NCI-H2029 (cell line): ENCODE data around the gene UROC1.

Source experiments
- DNase-seq: peaks from one replicate; lab custom pipeline; 2025; lab: John Stamatoyannopoulos, UW

Gene UROC1

DNA sequence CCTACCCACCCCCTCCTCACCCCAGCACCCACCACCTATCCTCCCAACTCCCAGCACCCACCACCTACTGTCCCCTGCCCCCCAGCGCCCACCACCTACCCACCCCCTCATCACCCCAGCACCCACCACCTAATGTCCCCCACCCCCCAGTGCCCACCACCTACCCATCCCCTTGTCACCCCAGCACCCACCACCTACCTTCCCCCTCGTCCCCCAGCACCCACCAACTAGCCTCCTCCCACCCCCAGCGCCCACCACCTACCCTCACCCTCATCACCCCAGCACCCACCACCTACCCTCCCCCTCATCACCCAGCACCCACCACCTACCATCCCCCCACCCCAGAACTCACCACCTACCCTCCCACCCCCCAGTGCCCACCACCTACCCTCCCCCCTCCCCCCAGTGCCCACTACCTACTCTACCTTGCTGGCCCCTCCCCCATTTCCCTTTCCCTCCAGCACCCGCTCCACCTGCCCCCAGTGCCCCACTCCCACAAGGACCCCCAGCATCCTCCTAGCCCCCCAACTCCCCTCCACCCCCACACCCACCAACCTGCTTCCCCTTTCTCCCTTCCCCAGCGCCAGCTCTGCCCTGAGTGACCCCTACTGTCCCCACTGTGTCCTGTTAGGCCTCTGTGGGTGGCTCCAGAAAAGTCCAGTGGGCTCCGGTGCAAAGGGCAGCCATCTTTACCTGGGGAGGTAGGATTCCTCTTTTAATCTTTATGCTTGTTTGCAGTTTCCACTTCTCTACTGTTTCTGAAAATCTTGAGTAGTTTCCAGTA, 1.2 kb downstream of the UROC1 start:
- DNase-seq, result no peak

DNA sequence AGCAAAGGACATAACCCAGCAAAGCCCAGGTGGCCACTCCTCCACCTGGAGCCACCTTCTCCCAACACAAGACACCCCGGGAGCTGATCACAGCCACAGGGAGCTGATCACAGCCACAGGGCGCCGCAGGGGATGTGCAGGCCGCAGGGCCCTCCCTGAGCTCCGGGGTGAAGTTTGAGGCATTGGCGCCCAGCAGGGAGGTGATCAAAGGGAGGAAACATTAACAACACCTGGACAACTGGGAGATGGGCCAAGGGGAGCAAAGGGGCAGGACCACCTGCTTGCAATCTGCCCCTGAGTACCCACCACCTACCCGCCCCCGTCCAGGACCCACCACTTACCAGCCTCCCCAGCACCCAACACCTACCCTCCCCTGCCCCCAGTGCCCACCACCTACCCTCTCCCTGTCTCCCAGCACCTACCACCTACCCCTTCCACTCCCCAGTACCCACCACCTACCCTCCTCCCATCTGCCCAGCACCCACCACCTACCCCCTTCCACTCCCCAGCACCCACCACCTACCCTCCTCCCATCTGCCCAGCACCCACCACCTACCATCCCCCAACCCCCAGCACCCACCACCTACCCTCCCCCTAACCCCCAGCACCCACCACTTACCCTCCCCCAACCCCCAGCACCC, 2.4 kb downstream of the UROC1 start:
- no peak for DNase-seq

DNA sequence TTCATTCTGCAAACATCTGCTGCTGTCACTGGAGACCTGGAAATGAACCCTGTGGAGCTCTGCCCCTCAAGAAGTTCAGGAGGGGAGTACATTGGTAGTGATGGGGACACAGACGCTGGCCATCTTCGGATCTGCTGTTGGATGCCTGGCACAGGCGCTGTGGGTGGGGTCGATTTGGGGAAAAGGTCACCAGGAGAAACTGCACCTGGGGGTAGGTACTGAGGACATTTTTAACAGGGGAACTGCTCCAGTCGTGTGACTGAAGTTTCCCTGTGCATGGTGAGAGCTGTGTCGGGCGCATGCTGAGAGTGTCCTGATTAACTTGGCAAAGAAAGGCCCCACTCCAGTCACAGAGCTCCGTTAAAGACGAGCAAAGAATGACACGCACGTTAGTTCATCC, 3.4 kb downstream of the UROC1 start:
- no peak for DNase-seq

DNA sequence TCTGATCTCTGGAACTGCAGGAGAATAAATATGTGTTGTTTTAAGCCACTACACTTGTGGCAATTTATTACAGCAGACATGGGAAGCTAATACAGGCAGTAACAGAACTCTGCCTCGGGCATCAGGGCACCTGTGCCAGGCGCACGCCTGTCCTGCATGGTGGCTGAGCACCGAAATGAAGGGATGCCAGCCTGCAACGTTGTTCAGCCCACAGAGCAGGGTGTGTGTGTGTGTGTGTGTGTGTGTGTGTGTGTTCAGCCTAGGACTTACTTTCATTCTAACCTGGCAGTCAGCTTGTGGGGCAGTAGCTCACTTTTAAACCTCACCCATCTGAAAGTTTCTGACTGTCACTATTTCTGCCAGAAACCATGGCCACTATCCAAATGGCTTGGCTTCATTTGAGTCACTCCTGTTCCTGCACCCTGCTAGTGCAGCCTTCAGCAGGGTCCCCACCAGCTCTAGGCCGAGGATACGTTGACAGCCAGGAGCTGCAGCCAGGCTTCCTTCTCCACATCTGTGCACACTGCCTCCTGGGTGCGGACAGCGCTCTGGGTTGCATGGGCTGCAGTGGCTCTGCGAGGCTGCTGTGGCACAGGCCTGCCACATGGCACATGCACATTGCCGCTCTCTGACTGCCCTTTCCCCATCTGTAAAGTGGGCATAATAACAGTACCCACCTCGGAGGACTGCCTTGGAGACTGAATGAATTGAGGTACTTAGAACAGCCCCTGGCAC, 4.5 kb downstream of the UROC1 start:
- no peak for DNase-seq

DNA sequence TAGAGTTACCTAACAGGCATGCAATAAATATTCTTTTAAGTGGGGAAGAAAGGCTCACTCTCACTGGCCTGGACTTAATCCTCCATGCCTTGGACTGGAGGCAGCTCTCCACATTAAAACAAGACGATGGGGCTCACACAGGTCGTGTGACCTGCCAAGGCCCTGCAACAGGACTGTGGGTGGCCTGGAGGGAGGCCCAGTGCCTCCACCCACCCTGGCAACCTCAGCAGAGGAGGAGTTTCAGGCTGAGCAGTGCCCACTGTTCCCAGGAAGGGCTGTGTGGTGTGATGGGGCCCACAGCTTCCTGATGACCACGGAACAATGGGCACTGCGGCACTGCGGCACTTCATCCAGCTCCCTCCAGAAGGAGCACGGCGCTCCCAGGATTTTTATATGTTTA, 5.5 kb downstream of the UROC1 start:
- no peak for DNase-seq

DNA sequence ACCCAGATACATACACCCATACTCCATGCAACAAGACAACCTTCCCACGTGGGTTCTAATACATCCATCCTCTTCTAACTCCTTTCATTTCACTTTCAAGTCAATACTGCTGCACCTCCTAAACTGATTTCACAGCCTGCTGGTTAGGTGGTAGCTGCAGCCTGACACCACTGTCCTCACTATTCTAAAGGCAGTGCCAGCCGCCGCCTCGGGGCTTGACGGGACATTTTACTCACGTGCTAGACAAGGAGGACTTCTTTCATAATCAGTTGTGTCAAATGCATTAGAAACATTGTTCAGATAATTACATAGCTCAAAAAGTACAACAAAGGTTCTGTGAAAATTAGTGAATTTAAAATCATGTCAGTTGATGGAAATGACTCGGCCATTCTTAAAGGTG, 6.3 kb downstream of the UROC1 start:
- no peak for DNase-seq

DNA sequence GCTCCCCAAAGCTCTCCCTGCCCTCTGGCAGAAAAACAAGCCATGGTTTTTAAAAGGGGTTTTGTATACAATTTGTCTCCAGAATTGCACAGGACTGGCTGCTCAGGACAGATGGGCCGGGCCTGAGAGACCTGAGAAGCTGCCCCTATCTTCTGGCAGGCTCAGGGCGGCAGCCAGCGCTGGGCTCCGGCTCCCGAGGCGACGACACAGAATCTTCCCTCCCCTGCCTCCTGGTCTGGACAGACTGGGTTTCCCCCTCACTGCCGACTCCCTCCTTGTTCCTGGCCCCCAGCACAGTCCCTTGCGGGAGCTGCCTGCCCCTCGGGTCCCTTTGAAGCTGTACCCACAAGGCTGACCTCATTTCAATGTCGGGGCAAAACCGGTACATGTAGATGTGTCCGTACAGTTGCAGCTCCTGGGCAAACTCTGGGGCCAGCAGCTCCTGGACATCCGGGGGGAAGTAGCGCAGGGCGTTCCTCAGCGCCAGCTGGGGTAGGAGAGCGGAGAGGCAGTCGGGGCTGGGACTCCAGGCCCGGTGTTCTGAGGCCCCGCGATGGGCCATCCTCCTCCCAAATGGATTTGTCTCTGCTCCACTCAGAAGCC, 7.2 kb downstream of the UROC1 start:
- DNase-seq, result no peak

DNA sequence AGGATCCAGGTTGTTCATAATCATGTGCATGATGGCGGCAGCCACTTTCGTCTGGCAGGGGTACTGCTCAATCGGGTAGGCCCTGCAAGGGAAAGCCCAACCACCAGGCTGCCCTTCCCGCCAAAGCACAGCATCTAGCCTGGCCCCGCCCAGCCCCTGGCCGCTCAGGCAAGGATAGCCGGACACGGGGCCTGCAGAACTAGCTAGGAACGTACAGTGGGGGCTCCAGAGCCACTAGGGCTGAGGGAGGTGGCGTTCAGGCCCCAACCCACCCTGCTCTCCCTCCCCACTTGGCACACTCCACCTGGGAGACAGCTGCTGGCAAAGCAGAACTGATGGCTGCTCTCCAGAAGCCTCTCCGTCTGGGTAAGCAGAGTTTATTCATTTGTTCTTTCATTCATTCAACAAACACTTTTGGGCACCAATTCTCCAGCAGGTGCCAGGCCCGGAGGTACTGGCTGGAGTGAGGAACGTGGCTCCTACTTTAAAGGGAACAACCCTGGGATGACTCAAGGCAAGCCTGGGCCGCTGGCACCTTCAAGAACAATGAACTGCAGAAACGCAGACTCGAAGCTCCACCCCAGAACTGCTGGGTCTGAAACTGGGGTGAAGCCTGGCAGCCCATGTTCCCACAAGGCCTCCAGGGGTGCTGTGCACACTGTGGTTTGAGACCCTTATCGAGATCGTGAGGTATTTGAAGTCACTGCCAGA, 7.8 kb downstream of the UROC1 start:
- DNase-seq, result peak; percentile 42

DNA sequence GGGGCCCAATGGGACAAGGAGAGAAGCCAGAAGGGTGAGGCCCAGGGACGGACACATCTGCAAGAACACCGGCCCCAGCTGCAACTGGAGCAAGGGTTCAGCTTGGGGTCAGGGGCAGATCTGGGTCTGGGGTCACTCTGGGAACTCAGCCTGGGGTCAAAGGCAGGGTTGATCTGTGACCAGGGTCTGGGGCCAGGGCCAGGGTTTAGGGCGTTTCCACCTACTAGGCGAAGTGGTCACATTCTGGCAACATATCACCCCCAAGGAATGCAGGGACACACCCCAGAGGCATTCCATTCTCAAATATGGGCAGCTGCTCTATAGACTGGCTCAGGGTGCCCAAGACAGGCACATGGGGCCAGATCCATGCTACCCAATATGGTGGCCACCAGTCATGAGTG, 9.0 kb downstream of the UROC1 start:
- DNase-seq, result no peak

DNA sequence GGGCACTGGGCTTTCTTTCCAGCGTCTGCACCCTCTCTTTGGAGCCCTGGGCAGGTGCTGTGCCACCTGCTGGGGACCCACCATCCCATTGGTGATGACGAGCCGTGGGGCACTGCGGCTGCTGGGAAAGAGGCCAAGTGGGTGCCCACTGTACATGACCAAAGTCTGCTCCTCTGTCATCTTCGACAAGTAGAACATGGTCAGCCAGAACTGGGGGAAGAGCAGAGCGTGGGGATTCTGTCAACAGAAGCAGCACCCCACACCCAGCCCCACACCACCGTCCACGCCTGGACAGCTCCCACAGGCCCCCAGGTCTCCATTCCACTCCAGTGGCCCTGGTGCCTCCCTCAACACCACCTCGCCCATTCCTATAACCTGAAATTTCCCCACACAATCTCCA, 9.7 kb downstream of the UROC1 start:
- DNase-seq, result no peak

DNA sequence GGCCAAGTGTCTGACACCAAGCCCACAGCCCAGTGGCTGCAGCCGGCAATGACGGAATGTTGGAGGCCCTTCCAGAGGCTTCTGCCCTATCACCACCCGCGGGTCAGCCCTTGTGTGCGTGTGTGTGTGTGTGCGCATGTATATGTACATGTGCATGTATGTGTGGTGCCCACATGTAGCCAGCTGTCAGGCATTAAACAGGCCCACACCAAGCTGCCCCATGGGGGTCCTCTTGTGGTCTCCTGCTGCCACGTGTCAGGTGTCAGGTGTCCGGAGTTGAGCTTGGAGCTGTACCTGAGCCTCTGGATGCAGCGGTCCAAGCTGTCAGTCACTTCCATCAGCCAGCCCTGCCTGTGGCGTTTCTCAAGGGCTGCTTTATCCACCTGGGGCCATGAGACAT, 13.9 kb downstream of the UROC1 start:
- no peak for DNase-seq

DNA sequence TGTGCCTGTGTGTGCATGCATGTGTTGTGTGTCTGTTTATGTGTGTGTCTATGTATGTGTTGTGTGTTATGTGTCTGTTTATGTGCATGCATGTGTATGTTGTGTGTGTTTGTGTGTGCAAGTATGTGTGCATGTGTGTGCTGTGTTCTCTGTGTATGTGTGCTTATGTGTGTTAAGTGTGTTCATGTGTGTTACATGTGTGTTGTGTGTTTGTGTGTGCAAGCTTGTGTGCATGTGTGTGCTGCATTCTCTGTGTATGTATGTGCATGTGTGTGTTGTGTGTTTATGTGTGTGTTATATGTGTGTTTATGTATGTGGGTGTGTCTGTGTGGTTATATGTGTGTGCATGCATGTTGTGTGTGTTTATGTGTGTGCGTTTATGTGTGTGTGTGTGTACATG, 14.9 kb downstream of the UROC1 start:
- no peak for DNase-seq

DNA sequence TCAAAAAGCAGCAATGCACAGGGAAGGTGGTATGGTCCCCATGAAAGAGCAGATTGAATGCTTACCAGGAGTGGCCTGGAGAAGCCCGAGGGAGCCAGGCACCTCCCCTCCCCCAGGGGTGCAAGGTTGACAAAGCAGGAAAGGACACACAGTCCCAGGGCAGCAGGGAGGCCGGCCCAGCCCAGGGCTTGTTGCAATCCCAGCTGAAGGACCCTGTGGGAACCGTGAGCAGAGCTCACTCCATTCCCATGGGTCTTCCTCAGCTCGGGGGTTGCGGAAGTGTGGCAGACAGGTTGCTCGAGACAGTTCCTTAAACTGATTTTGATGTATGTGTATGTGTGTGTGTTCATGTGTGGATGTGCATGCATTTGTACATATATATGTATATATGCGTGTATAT, 15.8 kb downstream of the UROC1 start:
- no peak for DNase-seq

DNA sequence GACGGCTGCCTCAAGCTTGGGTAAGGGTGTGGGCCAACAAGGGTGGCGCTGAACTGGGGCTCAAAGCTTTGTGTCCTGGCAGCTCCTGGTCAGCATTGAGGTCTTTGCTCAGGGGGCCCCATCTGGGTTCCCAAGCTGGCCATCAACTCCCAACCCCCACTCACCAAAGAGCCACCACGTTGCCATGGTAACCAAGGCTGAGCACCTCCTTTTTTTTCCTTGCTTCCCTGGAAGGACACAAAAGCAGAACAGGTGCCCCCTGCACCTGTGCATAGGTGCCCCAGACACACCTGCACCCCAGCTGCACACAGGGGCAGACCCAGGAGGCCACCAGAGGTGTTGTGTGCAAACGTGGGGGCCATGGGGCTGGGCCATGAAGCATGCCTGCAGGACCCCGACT, 16.5 kb downstream of the UROC1 start:
- DNase-seq, result no peak

DNA sequence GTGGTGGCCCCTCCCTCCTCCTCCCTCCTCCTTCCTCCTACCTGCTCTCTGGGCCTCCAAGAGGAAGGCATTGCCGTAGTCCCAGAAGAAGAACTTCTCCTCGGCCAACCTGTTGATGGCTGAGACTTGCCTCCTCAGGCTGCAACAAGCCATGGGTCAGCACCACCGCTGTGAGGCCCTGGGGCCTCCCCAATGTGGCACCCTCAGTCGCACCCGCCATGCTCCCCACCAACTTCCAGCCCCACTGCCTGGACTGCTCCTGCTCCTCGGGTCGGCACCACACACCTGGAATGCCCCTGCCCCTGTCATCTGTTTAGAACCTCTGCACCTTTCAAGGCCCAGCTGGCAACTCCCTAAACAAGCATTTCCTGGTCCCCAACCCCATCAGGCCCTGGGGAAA, 17.6 kb downstream of the UROC1 start:
- DNase-seq, result no peak

DNA sequence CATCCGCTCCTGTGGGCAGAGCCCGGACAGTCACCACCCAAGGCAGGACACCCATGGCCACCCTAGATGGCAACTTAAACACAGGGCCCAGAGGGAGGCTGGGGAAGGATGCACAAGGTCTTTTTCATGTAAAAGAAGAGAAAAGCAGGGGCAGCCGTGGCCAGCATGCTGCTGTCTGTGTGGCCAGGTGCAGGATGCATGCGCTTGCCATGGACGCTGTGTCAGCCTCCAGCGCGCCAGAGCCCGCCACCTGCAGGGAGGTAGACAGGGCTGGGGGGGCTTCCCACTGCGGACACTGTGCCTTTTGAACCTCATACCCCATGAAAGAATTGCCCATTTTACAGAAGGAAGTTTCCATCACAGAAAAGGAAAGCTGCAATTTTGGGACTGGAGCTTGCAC, 18.2 kb downstream of the UROC1 start:
- no peak for DNase-seq

DNA sequence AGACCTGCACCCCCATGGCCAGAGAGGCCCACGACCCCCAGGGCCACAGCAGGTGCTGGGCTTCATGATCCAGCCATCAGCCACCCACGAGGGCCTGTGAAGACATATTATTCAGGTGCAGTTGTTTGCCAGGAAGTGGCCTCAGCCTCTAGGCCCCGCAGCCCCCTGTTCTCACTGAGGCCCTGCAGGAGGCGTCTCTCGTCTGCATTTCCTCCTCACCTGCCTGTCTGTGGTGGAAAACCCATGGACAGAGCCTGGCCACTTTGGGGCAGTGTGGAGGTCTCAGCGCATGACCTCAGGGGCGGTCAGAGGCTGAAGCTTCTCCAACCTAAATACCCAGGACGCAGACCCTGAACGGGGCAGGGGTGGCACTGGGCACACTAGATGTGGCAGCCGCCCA, 18.6 kb downstream of the UROC1 start:
- DNase-seq, result no peak

DNA sequence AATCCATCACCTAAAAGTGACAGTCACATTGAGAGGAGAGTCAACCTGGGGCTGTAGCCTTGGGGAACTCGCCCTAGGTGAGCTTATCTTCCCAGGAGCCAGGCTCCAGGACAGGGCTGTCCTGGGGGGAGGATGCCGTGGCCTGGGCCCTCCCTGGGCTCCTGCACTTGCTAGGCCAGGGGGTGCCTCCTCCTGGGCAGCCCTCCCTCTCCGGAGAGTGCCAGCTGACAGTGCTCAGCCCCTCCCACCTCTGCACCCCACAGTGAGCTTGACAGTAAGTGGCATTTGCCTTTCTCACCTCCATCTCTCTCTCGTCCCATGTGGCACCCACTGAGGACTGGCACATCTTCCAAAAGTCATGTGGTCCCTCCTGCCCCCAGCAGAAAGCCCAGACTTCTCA, 19.1 kb downstream of the UROC1 start:
- no peak for DNase-seq

DNA sequence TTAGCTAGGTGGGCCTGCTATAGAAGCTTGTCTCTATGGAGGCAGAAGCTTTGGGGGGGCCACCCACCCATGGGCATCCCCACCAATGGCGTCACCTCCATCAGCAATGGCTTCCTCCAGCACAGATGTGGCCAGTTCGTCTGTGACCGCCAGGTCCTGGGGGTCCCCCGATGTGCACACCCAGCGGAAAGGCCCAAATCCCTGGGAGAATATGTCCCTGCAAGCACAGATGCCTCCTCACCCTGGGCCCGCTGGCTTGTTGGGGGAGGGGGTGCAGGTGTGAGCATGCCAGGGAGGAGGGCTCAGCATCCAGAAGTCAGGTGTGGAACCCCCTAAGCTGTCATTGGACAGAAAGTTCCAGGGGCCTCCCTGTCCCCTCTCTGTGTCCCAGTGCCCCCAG, 19.6 kb downstream of the UROC1 start:
- DNase-seq, result no peak

DNA sequence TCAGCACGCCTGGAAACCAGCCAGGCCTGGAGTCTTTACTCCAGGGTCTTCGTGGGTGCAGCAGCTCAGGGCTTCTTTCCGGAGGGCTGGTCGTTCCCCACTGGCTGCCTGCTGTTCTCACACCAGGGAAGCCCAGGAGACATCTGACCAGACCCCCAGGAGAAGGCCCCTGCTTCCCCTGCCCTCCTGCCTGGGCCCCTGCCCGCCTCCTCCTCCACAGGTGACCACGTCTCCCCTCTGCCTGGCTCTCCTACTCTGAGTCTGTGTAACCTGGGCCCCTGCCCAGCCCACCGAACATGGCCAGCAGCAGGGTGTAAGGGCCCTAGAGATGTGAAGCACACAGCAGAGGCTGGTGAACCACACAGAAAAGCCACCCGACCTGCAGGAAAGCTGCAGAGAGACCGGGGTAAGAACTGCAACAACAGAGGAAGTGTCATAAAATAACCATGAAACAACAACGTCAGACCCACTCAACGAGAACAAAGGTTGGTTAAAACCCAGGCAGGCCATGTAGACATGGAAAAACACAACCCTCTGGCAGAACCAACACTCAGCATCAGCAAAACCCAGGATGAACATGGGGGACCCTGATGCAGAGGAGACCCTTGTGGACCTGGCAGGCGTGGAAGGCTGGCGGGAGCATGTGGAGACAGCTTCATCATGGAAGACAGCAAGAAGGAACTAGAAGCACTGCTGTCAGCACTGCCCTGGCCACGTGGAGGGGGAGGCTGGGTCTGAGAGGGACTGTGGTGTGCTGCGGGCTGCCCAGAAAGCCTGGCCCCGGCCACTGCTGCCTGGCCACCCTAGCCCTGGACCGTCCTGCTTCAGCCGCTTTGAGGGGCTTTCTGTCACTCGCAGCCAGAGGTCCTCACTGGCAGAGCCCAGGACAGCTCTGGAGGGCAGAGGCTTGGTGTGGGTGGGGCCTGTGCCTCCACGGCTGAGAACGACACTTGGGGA, 20.4 kb downstream of the UROC1 start:
- DNase-seq, result no peak

DNA sequence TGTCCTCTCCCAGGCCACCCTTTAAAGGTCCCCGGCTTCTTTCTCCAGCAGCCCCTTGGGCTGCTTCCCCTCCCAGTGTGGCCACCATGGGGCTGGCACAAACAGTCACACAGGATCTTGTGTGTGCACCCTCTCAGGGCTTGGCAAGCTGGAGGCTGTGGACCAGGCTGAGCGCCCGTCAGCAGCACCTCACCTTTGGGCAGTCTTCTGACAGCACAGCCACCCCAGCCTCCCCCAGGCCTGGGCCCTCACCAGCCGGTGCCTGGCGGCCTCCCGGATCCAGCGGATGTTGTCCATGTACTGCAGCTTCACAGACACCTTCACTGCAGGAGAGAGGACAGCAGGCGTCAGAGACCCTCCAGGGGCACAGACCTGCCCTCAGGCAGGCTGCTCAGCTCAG, 21.8 kb downstream of the UROC1 start:
- no peak for DNase-seq
